ENCODE measurements around the gene EDN2. TPM values are rescaled to one million over a fixed set of nuclear protein-coding genes. Genes with fewer than 3 reads are reported as not detected.

The EDN2 gene
- total RNA-seq, 2 experiments from 2014 or later: not detected

DNA sequence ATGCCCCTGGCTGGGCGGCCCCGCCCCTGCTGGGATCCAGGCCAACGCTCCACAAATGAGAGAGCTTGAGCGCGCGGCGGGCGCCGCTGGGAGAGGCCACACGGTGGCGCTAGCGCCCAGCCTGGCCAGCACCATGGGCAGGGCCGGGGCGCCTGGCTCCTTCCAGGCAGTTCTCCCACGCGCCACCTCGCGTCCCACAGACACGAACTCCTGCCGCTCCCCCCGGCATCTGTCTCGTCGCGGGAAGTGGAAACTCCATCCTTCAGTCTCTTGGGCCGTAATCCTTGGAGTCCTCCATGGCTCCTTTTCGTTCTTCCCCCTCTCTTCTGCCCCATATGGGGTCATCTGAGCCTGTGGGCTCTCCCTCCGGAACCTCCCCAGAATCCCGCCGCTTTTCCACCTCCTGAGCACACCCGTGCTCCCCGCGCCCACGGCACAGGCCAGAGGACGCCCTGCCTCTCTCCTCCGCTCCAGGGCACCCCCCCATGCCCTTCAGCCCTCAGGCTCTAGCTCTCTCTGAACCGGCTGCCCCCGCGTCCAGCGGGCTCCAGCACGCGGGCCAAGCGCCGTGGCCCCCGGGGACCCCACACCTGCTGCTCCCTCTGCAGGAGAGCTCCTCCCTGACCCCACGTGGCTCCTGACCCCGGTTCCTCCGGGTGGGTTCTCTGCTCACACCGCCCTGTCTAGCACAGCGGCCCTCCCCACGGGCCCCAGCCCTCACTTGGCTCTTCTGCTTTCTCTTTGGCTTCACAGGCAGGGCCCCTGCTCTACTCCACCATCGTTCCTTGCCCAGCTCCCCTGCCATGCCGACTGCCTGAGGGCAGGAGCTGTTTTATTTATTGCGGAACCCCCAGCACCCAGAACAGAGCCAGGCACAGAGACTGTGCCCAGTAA, 31.9 kb upstream of the EDN2 start:
- Histone ChIP-seq H3K9me3 (ENCODE audit: control insufficient read depth in 1 of 2, insufficient read depth in 1 of 2, low read length in 2 of 2) (no peaks in the 10 kb centered on the region), H3K36me3 (ENCODE audit: insufficient read depth, low read length) (peaks cover 6% of the 10 kb centered on the region), H3K4me1 (ENCODE audit: insufficient read depth, low read length) (peaks cover 8% of the 10 kb centered on the region), H3K4me3 (ENCODE audit: low read length) (no peak overlapping the region), H3K27me3 (ENCODE audit: control insufficient read depth in 1 of 2, insufficient read depth in 2 of 2, low read length in 2 of 2) (no peaks in the 10 kb centered on the region), H3K27ac (ENCODE audit: low read depth in 1 of 2, low read length in 2 of 2) (no peak overlapping the region)
- no peak overlapping the region for H3K4me3 Mint-ChIP-seq
- no peaks in the 10 kb centered on the region for H3K9me3 Mint-ChIP-seq
- no peaks in the 10 kb centered on the region for H3K27me3 Mint-ChIP-seq
- H3K27ac Mint-ChIP-seq: no peak overlapping the region
- ATAC-seq (ENCODE audit: poor library complexity) (peak; percentile 92), DNase-seq (peak; percentile 28 to 75 (median 45))
- POLR2A ChIA-PET: interaction anchor here (1.7 kb wide), 1 partner anchor 657 kb away, joined by 3 read pairs; no protein-coding TSS in a partner anchor
- CTCF ChIA-PET: interaction anchor here (1.0 to 1.1 kb wide), 2 partner anchors 211 to 657 kb away, joined by 3 to 5 read pairs; no protein-coding TSS in a partner anchor
- no peaks in the 10 kb centered on the region for H3K4me1 Mint-ChIP-seq (ENCODE audit: low read depth)
- TF ChIP-seq, protein P1, sequence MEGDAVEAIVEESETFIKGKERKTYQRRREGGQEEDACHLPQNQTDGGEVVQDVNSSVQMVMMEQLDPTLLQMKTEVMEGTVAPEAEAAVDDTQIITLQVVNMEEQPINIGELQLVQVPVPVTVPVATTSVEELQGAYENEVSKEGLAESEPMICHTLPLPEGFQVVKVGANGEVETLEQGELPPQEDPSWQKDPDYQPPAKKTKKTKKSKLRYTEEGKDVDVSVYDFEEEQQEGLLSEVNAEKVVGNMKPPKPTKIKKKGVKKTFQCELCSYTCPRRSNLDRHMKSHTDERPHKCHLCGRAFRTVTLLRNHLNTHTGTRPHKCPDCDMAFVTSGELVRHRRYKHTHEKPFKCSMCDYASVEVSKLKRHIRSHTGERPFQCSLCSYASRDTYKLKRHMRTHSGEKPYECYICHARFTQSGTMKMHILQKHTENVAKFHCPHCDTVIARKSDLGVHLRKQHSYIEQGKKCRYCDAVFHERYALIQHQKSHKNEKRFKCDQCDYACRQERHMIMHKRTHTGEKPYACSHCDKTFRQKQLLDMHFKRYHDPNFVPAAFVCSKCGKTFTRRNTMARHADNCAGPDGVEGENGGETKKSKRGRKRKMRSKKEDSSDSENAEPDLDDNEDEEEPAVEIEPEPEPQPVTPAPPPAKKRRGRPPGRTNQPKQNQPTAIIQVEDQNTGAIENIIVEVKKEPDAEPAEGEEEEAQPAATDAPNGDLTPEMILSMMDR (IDR thresholded peaks at IDR 0.05): peak; percentile 78
- H3K36me3 Mint-ChIP-seq (ENCODE audit: low read depth): peaks cover 4% of the 10 kb centered on the region
- intact Hi-C loops (cut with DNase I, micrococcal nuclease): loop anchor here in 1 of 2 experiments (5.0 kb wide), 1 partner anchor 656 kb away; no protein-coding TSS in a partner anchor

DNA sequence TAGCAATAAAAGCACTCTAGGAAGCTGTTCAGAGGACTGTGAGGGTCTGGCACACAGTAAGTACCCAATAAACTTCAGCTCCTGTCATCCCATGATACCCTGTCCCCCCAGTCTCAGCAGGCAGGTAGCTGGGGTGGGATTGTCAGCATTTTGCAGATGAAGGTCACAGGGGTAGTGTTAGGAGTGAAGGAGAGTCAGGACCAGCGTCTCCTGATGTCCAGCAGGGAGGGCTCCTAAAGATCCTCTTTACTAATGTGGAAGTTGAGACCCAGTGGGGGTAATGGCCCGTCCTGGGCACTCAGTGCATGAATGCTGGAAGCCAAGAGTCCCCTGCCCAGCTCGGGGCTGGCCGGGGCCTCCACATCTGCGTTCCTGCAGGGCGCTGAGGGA, 31.3 kb upstream of the EDN2 start:
- Histone ChIP-seq H3K9me3 (ENCODE audit: control insufficient read depth in 1 of 2, insufficient read depth in 1 of 2, low read length in 2 of 2) (no peaks in the 10 kb centered on the region), H3K27me3 (ENCODE audit: control insufficient read depth in 1 of 2, insufficient read depth in 2 of 2, low read length in 2 of 2) (no peaks in the 10 kb centered on the region), H3K36me3 (ENCODE audit: insufficient read depth, low read length) (peaks cover 6% of the 10 kb centered on the region), H3K4me3 (ENCODE audit: low read length) (no peak overlapping the region), H3K27ac (ENCODE audit: low read depth in 1 of 2, low read length in 2 of 2) (no peak overlapping the region), H3K4me1 (ENCODE audit: insufficient read depth, low read length) (peaks cover 8% of the 10 kb centered on the region)
- DNase-seq (no peak), ATAC-seq (ENCODE audit: poor library complexity) (no peak)
- CTCF ChIA-PET: interaction anchor here (1.0 to 1.1 kb wide), 2 partner anchors 212 to 658 kb away, joined by 3 to 5 read pairs; no protein-coding TSS in a partner anchor
- Mint-ChIP-seq H3K36me3 (ENCODE audit: low read depth) (peaks cover 5% of the 10 kb centered on the region), H3K9me3 (no peaks in the 10 kb centered on the region), H3K4me3 (no peak overlapping the region), H3K27ac (no peak overlapping the region), H3K27me3 (no peaks in the 10 kb centered on the region), H3K4me1 (ENCODE audit: low read depth) (no peaks in the 10 kb centered on the region)
- intact Hi-C loops (cut with DNase I, micrococcal nuclease): loop anchor here in 1 of 2 experiments (5.0 kb wide), 1 partner anchor 657 kb away; no protein-coding TSS in a partner anchor
- POLR2A ChIA-PET: interaction anchor here (1.7 kb wide), 1 partner anchor 658 kb away, joined by 3 read pairs; no protein-coding TSS in a partner anchor
- TF ChIP-seq, protein P1 (IDR thresholded peaks at IDR 0.05): no peak

DNA sequence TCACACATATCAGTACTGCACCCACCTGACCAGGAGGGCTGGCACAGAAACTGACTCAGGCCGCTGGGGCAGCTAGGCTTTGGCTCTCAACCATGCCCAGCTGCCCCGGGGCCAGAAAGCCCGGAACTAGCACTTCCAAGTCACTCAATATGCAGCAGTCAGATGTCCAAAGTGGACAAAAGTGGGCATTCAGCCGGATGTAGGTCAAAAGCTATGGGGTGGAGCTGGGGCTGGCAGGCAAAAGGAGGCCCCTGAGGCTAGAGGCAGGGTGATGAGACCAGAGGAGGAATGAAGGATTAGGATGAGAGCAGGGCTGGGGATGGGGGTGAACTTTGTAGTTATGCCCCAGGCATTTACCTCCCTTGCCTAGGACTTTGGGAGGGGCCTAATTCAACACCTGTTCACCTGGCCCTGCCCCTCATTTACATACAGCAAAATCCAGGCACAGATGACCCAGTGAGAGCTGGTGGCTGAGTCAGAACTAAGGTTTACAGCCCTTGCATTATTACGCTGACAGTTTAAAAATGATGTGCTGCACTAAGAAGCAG, 30.7 kb upstream of the EDN2 start:
- peaks cover 8% of the 10 kb centered on the region for H3K4me1 ChIP-seq (ENCODE audit: insufficient read depth, low read length)
- POLR2A ChIA-PET: interaction anchor here (1.7 kb wide), 1 partner anchor 658 kb away, joined by 3 read pairs; no protein-coding TSS in a partner anchor
- no peaks in the 10 kb centered on the region for H3K27me3 ChIP-seq (ENCODE audit: control insufficient read depth in 1 of 2, insufficient read depth in 2 of 2, low read length in 2 of 2)
- H3K27ac ChIP-seq (ENCODE audit: low read depth in 1 of 2, low read length in 2 of 2): no peak overlapping the region
- H3K4me3 ChIP-seq (ENCODE audit: low read length): no peak overlapping the region
- ATAC-seq (ENCODE audit: poor library complexity) (no peak), DNase-seq (no peak)
- TF ChIP-seq, protein P1 (IDR thresholded peaks at IDR 0.05): no peak
- no peaks in the 10 kb centered on the region for H3K9me3 ChIP-seq (ENCODE audit: control insufficient read depth in 1 of 2, insufficient read depth in 1 of 2, low read length in 2 of 2)
- Mint-ChIP-seq H3K4me1 (ENCODE audit: low read depth) (no peaks in the 10 kb centered on the region), H3K27me3 (no peaks in the 10 kb centered on the region), H3K36me3 (ENCODE audit: low read depth) (peaks cover 5% of the 10 kb centered on the region), H3K4me3 (no peak overlapping the region), H3K27ac (no peak overlapping the region), H3K9me3 (no peaks in the 10 kb centered on the region)
- peaks cover 6% of the 10 kb centered on the region for H3K36me3 ChIP-seq (ENCODE audit: insufficient read depth, low read length)
- CTCF ChIA-PET: interaction anchor here (1.0 to 1.1 kb wide), 2 partner anchors 212 to 658 kb away, joined by 3 to 5 read pairs; no protein-coding TSS in a partner anchor
- intact Hi-C loops (cut with DNase I, micrococcal nuclease): loop anchor here in 1 of 2 experiments (5.0 kb wide), 1 partner anchor 657 kb away; no protein-coding TSS in a partner anchor

All from CD4-positive, alpha-beta T cell (primary cell).